Skeletal muscle tissue (tissue), 4 donors: ENCODE measurements around the gene WDR41. TPM values are rescaled to one million over a fixed set of nuclear protein-coding genes. Genes with fewer than 3 reads are reported as not detected.

Source experiments
- H3K27ac ChIP-seq: one replicate; pipeline ENCODE4 v1.7.0; 2013; ENCODE audit warnings: mild to moderate bottlenecking, low read depth, low read length, inconsistent platforms
- H3K27me3 ChIP-seq, 3 donors: one replicate each; pipeline ENCODE4 v1.7.0; 2013; ENCODE audit warnings: low read length in 3 of 3; ENCODE audit not compliant: control insufficient read depth in 3 of 3, insufficient read depth in 3 of 3
- H3K36me3 ChIP-seq, 3 donors: one replicate each; pipeline ENCODE4 v1.7.0; 2013; ENCODE audit warnings: low read length in 3 of 3; ENCODE audit not compliant: control insufficient read depth in 3 of 3, insufficient read depth in 3 of 3
- H3K4me1 ChIP-seq, 3 donors: one replicate each; pipeline ENCODE4 v1.7.0; 2013; ENCODE audit warnings: low read length in 3 of 3, mild to moderate bottlenecking in 3 of 3; ENCODE audit not compliant: control insufficient read depth in 3 of 3, insufficient read depth in 3 of 3
- H3K4me3 ChIP-seq, 3 donors: one replicate each; pipeline ENCODE4 v1.7.0; 2013; ENCODE audit warnings: low read length in 3 of 3
- H3K9ac ChIP-seq, 3 donors: one replicate each; pipeline ENCODE4 v1.7.0; 2013; ENCODE audit warnings: low read length in 3 of 3, mild to moderate bottlenecking in 3 of 3, moderate library complexity in 2 of 3, low read depth in 1 of 3
- H3K9me3 ChIP-seq, 3 donors: one replicate each; pipeline ENCODE4 v1.7.0; 2013; ENCODE audit warnings: low read length in 3 of 3; ENCODE audit not compliant: control insufficient read depth in 3 of 3
- total RNA-seq: library from RNA; depleted of rRNA; stranded (reverse); fragments of >200 nt; gene quantifications from one replicate; pipeline ENCODE4 v1.2.3, GENCODE V29; 2014
- donor health status: Osteomylitis.

The WDR41 gene
- total RNA-seq, 1 donor from 2014 or later: 60.5 TPM

DNA sequence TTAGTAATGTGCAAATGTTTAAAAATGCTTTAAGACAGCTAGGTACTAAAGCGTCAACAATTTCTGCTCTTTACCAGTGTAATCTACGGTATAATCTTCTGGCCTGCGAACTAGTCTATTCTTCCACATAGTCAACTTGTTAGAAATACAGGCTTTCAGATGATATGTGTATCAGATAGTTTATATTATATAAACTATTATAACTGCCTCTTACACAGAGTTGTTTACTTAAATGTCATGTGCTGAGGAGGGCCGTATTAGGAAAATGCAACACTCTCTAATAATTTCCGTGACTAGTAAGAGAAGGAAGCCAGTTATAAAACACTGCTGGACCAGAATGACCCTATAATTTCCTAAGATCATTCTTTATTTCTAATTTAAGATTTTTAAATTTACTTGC, 63.6 kb downstream of the WDR41 start:
- no peak overlapping the region for H3K4me3 ChIP-seq
- H3K36me3 ChIP-seq: peaks cover 0 to 32% (median 12%) of the 10 kb centered on the region in 3 donors
- no peaks in the 10 kb centered on the region for H3K9me3 ChIP-seq
- no peak overlapping the region for H3K27ac ChIP-seq
- H3K9ac ChIP-seq: no peak overlapping the region
- no peaks in the 10 kb centered on the region for H3K27me3 ChIP-seq
- H3K4me1 ChIP-seq: peaks cover 0 to 3% (median 0%) of the 10 kb centered on the region in 3 donors

DNA sequence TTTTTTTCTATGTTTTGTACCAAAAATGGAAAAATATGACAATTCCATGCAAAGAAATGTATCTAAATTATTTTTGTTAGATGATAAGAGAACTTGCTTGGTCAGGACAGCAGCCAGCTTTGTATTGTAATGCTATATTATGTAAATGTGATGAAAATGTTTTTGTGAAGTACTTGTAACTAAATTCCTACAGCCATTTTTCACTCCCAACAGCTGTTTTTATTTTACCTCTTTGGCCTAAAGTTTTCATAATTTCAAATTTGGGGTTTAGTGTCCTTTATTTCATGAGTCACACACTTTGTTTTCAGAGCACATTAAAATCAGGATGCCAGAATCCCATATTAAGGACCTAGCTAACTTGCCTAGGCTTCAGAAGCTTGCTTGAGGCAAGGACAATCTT, 64.1 kb downstream of the WDR41 start:
- Histone ChIP-seq H3K4me3 (no peak overlapping the region), H3K36me3 (peaks cover 0 to 28% (median 12%) of the 10 kb centered on the region in 3 donors), H3K27me3 (no peaks in the 10 kb centered on the region), H3K9me3 (no peaks in the 10 kb centered on the region), H3K4me1 (peaks cover 0 to 3% (median 0%) of the 10 kb centered on the region in 3 donors), H3K27ac (no peak overlapping the region), H3K9ac (no peak overlapping the region)

DNA sequence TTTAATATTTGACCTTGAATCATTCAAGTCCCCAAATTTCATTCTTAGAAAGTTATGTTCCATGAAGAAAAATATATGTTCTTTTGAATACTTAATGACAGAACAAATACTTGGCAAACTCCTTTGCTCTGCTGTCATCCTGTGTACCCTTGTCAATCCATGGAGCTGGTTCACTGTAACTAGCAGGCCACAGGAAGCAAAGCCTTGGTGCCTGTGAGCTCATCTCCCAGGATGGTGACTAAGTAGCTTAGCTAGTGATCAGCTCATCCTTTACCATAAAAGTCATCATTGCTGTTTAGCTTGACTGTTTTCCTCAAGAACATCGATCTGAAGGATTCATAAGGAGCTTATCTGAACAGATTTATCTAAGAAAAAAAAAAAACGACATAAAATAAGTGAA, 65.4 kb downstream of the WDR41 start:
- Histone ChIP-seq H3K36me3 (peaks cover 0 to 16% (median 3%) of the 10 kb centered on the region in 3 donors), H3K27ac (no peak overlapping the region)

DNA sequence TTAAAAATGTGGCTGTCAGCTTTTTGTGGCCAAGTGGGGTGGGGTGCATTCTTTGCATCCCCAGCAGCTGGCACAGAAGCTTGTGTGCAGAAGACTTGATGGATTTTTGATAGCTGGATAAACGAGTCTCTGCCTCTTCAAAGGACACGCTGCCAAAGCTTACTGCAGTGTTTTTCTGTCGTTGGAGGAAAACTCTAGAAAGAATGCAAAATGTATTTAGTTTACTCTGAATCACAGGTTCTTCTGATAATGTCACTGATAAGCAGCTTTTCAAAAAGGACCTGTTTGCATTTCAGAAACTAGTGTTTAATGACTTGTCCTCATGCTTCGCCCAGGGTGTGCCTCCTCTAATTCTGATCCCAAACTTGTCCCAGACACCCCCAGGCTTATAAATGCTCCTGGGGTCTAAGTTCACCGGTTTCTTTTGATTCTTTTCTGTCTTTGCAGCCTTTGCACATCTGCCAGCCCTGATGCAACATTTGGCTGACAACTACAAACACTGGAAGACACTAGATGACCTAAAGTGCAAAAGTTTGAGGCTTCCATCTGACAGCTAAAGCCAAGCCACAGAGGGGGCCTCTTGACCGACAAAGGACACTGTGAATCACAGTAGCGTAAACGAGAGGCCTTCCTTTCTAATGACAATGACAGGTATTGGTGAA, 66.0 kb downstream of the WDR41 start:
- Histone ChIP-seq H3K9me3 (no peaks in the 10 kb centered on the region), H3K36me3 (peaks cover 0 to 11% (median 2%) of the 10 kb centered on the region in 3 donors), H3K9ac (no peak overlapping the region), H3K4me3 (no peak overlapping the region), H3K27ac (no peak overlapping the region), H3K27me3 (no peaks in the 10 kb centered on the region), H3K4me1 (peaks cover 0 to 3% (median 0%) of the 10 kb centered on the region in 3 donors)

More for the DNA sequence above, 65.4 kb downstream of the WDR41 start:
- Histone ChIP-seq H3K4me3 (no peak overlapping the region), H3K9ac (no peak overlapping the region), H3K27me3 (no peaks in the 10 kb centered on the region), H3K4me1 (peaks cover 0 to 3% (median 0%) of the 10 kb centered on the region in 3 donors), H3K9me3 (no peaks in the 10 kb centered on the region)

DNA sequence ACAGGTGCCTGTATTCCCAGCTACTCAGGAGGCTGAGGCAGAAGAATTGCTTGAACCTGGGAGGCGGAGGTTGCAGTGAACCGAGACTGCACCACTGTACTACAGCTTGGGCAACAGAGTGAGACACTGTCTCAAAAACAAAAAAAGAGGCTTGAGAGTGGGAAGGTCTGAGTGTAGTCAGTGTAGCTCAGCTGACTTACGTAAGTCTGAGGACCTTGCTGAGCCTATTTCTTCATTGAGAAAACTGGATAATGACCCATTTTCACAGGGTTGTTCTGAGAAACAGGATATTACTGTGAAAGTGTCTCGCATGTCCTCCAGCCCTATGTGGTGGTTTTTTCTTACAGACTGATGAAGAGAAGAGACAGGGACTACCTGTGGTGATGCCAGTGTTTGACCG, 66.7 kb downstream of the WDR41 start:
- no peaks in the 10 kb centered on the region for H3K9me3 ChIP-seq
- no peaks in the 10 kb centered on the region for H3K27me3 ChIP-seq
- no peak overlapping the region for H3K27ac ChIP-seq
- peaks cover 0 to 3% (median 0%) of the 10 kb centered on the region in 3 donors for H3K4me1 ChIP-seq
- no peak overlapping the region for H3K9ac ChIP-seq
- no peak overlapping the region for H3K4me3 ChIP-seq
- H3K36me3 ChIP-seq: peaks cover 0 to 7% (median 2%) of the 10 kb centered on the region in 3 donors

DNA sequence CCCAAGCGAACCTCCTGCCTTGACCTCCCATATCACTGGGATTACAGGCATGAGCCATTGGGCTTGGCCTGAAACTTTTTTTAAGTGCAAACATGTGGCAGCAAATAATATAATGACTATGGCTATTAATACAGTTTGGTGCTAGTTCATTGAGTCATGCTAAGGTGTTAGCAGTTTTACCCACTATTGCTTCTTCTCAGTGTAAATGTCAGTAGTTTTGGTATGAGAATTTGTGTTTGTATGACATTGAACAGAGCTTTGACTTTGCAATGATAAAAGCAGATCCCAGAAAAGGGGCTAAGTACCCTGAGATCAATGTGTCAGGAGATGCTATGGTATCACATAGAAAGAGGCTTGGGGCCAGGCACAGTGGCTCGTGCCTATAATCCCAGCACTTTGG, 67.2 kb downstream of the WDR41 start:
- peaks cover 0 to 3% (median 0%) of the 10 kb centered on the region in 3 donors for H3K4me1 ChIP-seq
- H3K36me3 ChIP-seq: peaks cover 0 to 2% (median 2%) of the 10 kb centered on the region in 3 donors
- no peak overlapping the region for H3K4me3 ChIP-seq
- no peaks in the 10 kb centered on the region for H3K27me3 ChIP-seq
- H3K27ac ChIP-seq: no peak overlapping the region
- H3K9ac ChIP-seq: no peak overlapping the region
- no peaks in the 10 kb centered on the region for H3K9me3 ChIP-seq

DNA sequence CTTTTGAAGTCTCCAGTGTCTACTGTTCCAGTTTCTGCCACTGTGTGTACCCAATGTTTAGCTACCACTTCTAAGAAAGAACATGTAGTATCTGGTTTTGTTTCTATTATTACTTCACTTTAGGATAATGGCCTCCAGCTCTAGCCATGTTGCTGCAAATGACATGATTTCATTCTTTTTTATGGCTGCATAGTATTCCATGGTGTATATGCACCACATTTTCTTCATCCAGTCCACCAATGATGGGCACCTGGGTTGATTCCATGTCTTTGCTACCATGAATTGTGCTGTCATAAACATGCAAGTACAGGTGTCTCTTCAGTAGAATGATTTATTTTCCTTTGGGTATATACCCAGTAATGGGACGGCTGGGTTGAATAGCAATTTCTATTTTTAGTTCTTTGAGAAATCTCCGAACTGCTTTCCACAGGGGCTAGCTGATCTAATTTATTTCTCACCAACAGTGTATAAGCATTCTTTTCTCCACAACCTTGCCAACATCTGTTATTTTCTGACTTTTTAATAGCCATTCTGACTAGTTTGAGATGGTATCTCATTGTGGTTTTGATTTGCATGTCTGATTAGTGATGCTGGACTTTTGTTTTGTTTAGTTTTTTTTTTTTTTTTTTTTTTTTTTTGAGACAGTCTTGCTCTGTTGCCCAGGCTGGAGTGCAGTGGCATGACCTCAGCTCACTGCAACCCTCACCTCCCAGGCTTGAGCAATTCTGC, 68.9 kb downstream of the WDR41 start:
- Histone ChIP-seq H3K9me3 (no peaks in the 10 kb centered on the region), H3K27me3 (peaks cover 0 to 2% (median 0%) of the 10 kb centered on the region in 3 donors), H3K27ac (no peak overlapping the region), H3K4me3 (no peak overlapping the region), H3K4me1 (no peaks in the 10 kb centered on the region), H3K36me3 (peaks cover 0 to 2% (median 2%) of the 10 kb centered on the region in 3 donors), H3K9ac (no peak overlapping the region)

DNA sequence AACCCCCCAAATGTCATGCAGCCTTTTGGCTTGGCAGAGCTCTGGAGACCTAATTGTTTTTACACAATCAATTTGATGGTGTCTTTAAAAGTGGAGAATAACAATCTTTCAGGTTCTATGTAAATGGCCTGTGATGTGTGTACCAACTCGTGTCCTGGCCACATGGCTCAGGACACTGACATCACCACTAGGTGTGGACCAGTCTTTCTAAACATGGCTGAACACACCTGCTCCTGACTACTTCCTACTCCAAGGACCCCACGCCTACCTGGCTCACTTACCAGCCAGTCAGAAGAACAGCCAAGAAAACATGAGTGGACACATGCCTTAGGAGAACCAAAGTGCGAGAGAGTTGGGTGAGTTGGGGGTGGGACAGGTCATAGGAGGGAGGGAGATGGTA, 71.2 kb downstream of the WDR41 start:
- peaks cover 0 to 2% (median 0%) of the 10 kb centered on the region in 3 donors for H3K36me3 ChIP-seq
- H3K27me3 ChIP-seq: peaks cover 0 to 9% (median 2%) of the 10 kb centered on the region in 3 donors
- H3K27ac ChIP-seq: no peak overlapping the region
- no peak overlapping the region for H3K9ac ChIP-seq
- no peak overlapping the region for H3K4me3 ChIP-seq
- no peaks in the 10 kb centered on the region for H3K4me1 ChIP-seq
- no peaks in the 10 kb centered on the region for H3K9me3 ChIP-seq

DNA sequence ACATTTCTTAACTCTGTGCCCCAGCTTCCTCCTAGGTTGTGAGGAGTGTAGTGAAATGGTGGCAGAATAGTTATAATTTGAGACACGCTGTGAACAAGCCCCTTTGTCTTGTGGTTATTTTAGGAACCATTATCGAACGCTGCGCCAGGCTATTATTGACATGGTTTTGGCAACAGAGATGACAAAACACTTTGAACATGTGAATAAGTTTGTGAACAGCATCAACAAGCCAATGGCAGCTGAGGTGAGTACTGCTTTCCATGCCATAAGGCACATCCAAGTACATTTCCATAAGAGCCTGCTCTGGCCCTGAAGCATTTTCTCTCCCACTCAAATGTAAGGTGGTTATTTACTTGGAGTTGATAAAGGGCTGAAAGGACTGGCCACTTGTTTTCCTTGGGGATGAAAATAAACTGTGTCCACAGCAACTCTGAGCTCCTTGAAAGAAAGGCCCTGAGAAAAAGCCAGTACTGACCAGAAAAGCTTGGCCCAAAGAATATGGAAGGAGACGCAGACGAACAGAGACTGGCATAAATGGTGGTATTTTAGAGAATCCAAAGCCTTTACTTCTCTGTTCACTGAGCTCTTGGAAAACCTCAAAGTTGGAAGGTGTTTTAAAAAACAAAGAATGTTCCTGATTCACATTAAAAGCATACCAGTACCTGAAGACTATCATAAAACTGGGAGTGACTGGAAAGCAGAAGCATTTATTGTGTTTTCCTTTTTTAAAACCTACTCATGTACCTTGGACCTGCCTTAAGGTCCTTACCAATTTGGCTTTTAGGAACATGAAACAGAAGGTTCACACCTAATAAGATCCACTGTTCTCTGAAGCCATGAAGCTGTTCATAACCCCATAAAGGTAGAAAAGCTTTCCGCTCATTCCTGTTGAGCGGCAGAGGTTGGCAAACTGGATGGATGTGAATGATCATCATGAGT, 72.2 kb downstream of the WDR41 start:
- Histone ChIP-seq H3K36me3 (no peaks in the 10 kb centered on the region), H3K27ac (no peak overlapping the region), H3K27me3 (peaks cover 0 to 9% (median 2%) of the 10 kb centered on the region in 3 donors), H3K4me3 (no peak overlapping the region), H3K9me3 (no peaks in the 10 kb centered on the region), H3K9ac (no peak overlapping the region), H3K4me1 (no peaks in the 10 kb centered on the region)
